SK-N-SH treated with all-trans-retinoic acid at 6 μM for 48 hours (cell line): Measurements from ENCODE around the gene CYBC1.

Source experiments
- ARNTL ChIP-seq: fragments of 450-650 bp; formaldehyde crosslinking; IDR thresholded peaks from 2 replicates; pipeline ENCODE4 v1.5.0; 2020; ENCODE audit warnings: low read depth, mild to moderate bottlenecking, moderate library complexity, borderline replicate concordance
- GLIS3 ChIP-seq: fragments of 250-450 bp; sonication (Bioruptor Pico); IDR thresholded peaks from 2 replicates; pipeline ENCODE4 v1.5.0; 2020; ENCODE audit warnings: mild to moderate bottlenecking, moderate library complexity
- OSR1 ChIP-seq: fragments of 250-450 bp; sonication (Bioruptor Pico); IDR thresholded peaks from 2 replicates; pipeline ENCODE4 v1.8.0; 2022; ENCODE audit warnings: moderate library complexity, mild to moderate bottlenecking, inconsistent platforms
- RARB ChIP-seq: fragments of 250-450 bp; sonication (Bioruptor Pico); IDR thresholded peaks from 2 replicates; pipeline ENCODE4 v1.8.0; 2021; ENCODE audit warnings: mild to moderate bottlenecking, moderate library complexity
- SNAI2 ChIP-seq: fragments of 250-450 bp; sonication (Bioruptor Pico); IDR thresholded peaks from 2 replicates; pipeline ENCODE4 v1.5.0; 2020; ENCODE audit warnings: mild to moderate bottlenecking, moderate library complexity
- TCF4 ChIP-seq: fragments of 250-450 bp; sonication (Bioruptor Pico); IDR thresholded peaks from 2 replicates; pipeline ENCODE4 v1.8.0; 2021; ENCODE audit warnings: mild to moderate bottlenecking, moderate library complexity, borderline replicate concordance
- ZFP3 ChIP-seq: fragments of 250-450 bp; sonication (Bioruptor Pico); IDR thresholded peaks from 2 replicates; pipeline ENCODE4 v1.5.0; 2020; ENCODE audit warnings: mild to moderate bottlenecking, moderate library complexity
- ZFP30 ChIP-seq: fragments of 450-650 bp; formaldehyde crosslinking; IDR thresholded peaks from 2 replicates; pipeline ENCODE4 v1.5.0; 2022; ENCODE audit warnings: mild to moderate bottlenecking, moderate library complexity
- ZNF565 ChIP-seq: fragments of 450-650 bp; formaldehyde crosslinking; conservative IDR thresholded peaks from 2 replicates; pipeline ENCODE4 v1.5.0; 2020; ENCODE audit warnings: low read depth, mild to moderate bottlenecking, moderate library complexity
- ZNF70 ChIP-seq: fragments of 450-650 bp; formaldehyde crosslinking; IDR thresholded peaks from 2 replicates; pipeline ENCODE4 v1.5.0; 2020; ENCODE audit warnings: mild to moderate bottlenecking, moderate library complexity
- ZNF8 ChIP-seq: fragments of 450-650 bp; formaldehyde crosslinking; IDR thresholded peaks from 2 replicates; pipeline ENCODE4 v1.5.0; 2020; ENCODE audit warnings: mild to moderate bottlenecking, moderate library complexity

DNA sequence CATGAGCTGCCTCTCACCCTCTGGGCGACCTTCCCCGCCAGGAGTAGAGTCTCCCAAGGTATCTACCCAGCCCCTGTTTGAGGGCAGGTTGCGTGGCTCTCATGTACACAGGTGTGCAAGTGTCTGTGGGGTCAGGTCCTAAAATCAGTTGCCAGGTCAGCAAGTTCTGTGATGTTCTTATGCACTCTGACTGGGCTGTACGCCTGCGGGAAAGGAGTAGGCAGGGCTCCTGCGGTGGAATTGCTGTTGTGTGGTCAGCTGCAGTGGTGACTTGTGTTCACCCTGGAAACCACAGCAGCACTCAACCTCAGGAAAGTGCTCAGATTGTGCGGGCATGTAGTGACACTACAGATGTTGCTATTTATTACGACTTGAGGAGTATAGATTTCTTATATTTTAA is 27.4 kb upstream of the CYBC1 start:
- no peak for TF ChIP-seq ZFP3 (CRISPR knock-in tag)
- TF ChIP-seq TCF4 (CRISPR knock-in tag): no peak
- TF ChIP-seq GLIS3 (CRISPR knock-in tag): no peak
- TF ChIP-seq ZFP30 (CRISPR knock-in tag): no peak
- TF ChIP-seq RARB (CRISPR knock-in tag): no peak
- no peak for TF ChIP-seq ZNF70 (CRISPR knock-in tag)
- TF ChIP-seq OSR1 (CRISPR knock-in tag): no peak
- TF ChIP-seq ARNTL: no peak
- TF ChIP-seq ZNF565 (CRISPR knock-in tag): no peak
- TF ChIP-seq ZNF8 (CRISPR knock-in tag): no peak
- TF ChIP-seq SNAI2 (CRISPR knock-in tag): no peak
